ENCODE results near the gene MEF2D.

MEF2D gene

GRCh38 chr1:156430303-156430702 is 70.3 kb downstream of the MEF2D start:
- H3K4me3 ChIP-seq, result no peak overlapping the region
- no peaks in the 10 kb centered on the region for H3K4me1 ChIP-seq
- H3K36me3 ChIP-seq (replicated peaks), result no peaks in the 10 kb centered on the region
- in situ Hi-C loops (cut with MboI; ENCODE audit: low sequenced_read_pairs), result no loop called here
- peaks cover 96% of the 10 kb centered on the region for H3K27me3 ChIP-seq (ENCODE audit: low read depth)
- DNase-seq (ENCODE audit: low spot score in 2 of 2), result no peak
- H3K9me3 ChIP-seq, result no peaks in the 10 kb centered on the region

GRCh38 chr1:156429313-156430060 is 71.1 kb downstream of the MEF2D start:
- H3K27me3 ChIP-seq (ENCODE audit: low read depth), result peaks cover 96% of the 10 kb centered on the region
- in situ Hi-C loops (cut with MboI; ENCODE audit: low sequenced_read_pairs), result no loop called here
- DNase-seq (ENCODE audit: low spot score in 2 of 2), result no peak
- no peaks in the 10 kb centered on the region for H3K36me3 ChIP-seq (replicated peaks)
- no peaks in the 10 kb centered on the region for H3K9me3 ChIP-seq
- no peak overlapping the region for H3K4me3 ChIP-seq
- H3K4me1 ChIP-seq, result no peaks in the 10 kb centered on the region

GRCh38 chr1:156428746-156429288 is 71.8 kb downstream of the MEF2D start:
- Histone ChIP-seq H3K4me1 (no peaks in the 10 kb centered on the region), H3K36me3 (replicated peaks) (no peaks in the 10 kb centered on the region), H3K9me3 (no peaks in the 10 kb centered on the region), H3K27me3 (ENCODE audit: low read depth) (peaks cover 96% of the 10 kb centered on the region), H3K4me3 (no peak overlapping the region)
- in situ Hi-C loops (cut with MboI; ENCODE audit: low sequenced_read_pairs), result no loop called here
- DNase-seq (ENCODE audit: low spot score in 2 of 2), result no peak

- Histone ChIP-seq H3K36me3 (replicated peaks) (no peaks in the 10 kb centered on the region), H3K9me3 (no peaks in the 10 kb centered on the region), H3K4me3 (no peak overlapping the region), H3K4me1 (no peaks in the 10 kb centered on the region), H3K27me3 (ENCODE audit: low read depth) (peaks cover 96% of the 10 kb centered on the region)
- DNase-seq (ENCODE audit: low spot score in 2 of 2), result no peak
- in situ Hi-C loops (cut with MboI; ENCODE audit: low sequenced_read_pairs), result no loop called here
Observed at GRCh38 chr1:156427957-156428356, 72.6 kb downstream of the MEF2D start.

GRCh38 chr1:156425943-156426342 is 74.6 kb downstream of the MEF2D start:
- peaks cover 6% of the 10 kb centered on the region; the same call in 1 of the 2 replicates for H3K4me1 ChIP-seq
- in situ Hi-C loops (cut with MboI; ENCODE audit: low sequenced_read_pairs), result no loop called here
- H3K9me3 ChIP-seq, result no peaks in the 10 kb centered on the region
- no peak for DNase-seq (ENCODE audit: low spot score in 2 of 2)
- no peak overlapping the region for H3K4me3 ChIP-seq
- no peaks in the 10 kb centered on the region for H3K36me3 ChIP-seq (replicated peaks)
- H3K27me3 ChIP-seq (ENCODE audit: low read depth), result peaks cover 98% of the 10 kb centered on the region

GRCh38 chr1:156424806-156425432 is 75.7 kb downstream of the MEF2D start:
- Histone ChIP-seq H3K27me3 (ENCODE audit: low read depth) (peaks cover 100% of the 10 kb centered on the region), H3K4me1 (peaks cover 7% of the 10 kb centered on the region; the same call in 1 of the 2 replicates), H3K36me3 (replicated peaks) (no peaks in the 10 kb centered on the region), H3K4me3 (no peak overlapping the region), H3K9me3 (no peaks in the 10 kb centered on the region)
- in situ Hi-C loops (cut with MboI; ENCODE audit: low sequenced_read_pairs), result no loop called here
- DNase-seq (ENCODE audit: low spot score in 2 of 2), result no peak

- Histone ChIP-seq H3K9me3 (no peaks in the 10 kb centered on the region), H3K27me3 (ENCODE audit: low read depth) (peaks cover 89% of the 10 kb centered on the region), H3K36me3 (replicated peaks) (no peaks in the 10 kb centered on the region), H3K4me3 (no peak overlapping the region), H3K4me1 (peaks cover 7% of the 10 kb centered on the region; the same call in 1 of the 2 replicates)
- in situ Hi-C loops (cut with MboI; ENCODE audit: low sequenced_read_pairs), result no loop called here
- DNase-seq (ENCODE audit: low spot score in 2 of 2), result no peak
Observed at GRCh38 chr1:156423422-156424352, 76.9 kb downstream of the MEF2D start.

GRCh38 chr1:156422602-156423091 is 77.9 kb downstream of the MEF2D start:
- Histone ChIP-seq H3K27me3 (ENCODE audit: low read depth) (peaks cover 79% of the 10 kb centered on the region), H3K36me3 (replicated peaks) (no peaks in the 10 kb centered on the region), H3K4me1 (peaks cover 7% of the 10 kb centered on the region; the same call in 1 of the 2 replicates), H3K9me3 (no peaks in the 10 kb centered on the region), H3K4me3 (no peak overlapping the region)
- in situ Hi-C loops (cut with MboI; ENCODE audit: low sequenced_read_pairs), result no loop called here
- no peak for DNase-seq (ENCODE audit: low spot score in 2 of 2)

- H3K4me3 ChIP-seq, result peak overlapping the region; percentile 32
- in situ Hi-C loops (cut with MboI; ENCODE audit: low sequenced_read_pairs), result no loop called here
Observed at GRCh38 chr1:156421939-156422601, 78.5 kb downstream of the MEF2D start.

GRCh38 chr1:156421062-156421938 is 79.3 kb downstream of the MEF2D start:
- peaks cover 67% of the 10 kb centered on the region for H3K27me3 ChIP-seq (ENCODE audit: low read depth)

More at GRCh38 chr1:156421939-156422601, 78.5 kb downstream of the MEF2D start:
- no peaks in the 10 kb centered on the region for H3K9me3 ChIP-seq
- peaks cover 73% of the 10 kb centered on the region for H3K27me3 ChIP-seq (ENCODE audit: low read depth)
- H3K36me3 ChIP-seq (replicated peaks), result no peaks in the 10 kb centered on the region
- DNase-seq (ENCODE audit: low spot score in 2 of 2), result no peak
- H3K4me1 ChIP-seq, result peaks cover 7% of the 10 kb centered on the region; the same call in 1 of the 2 replicates

GRCh38 chr1:156420205-156421061 is 80.1 kb downstream of the MEF2D start:
- Histone ChIP-seq H3K27me3 (ENCODE audit: low read depth) (peaks cover 59% of the 10 kb centered on the region), H3K9me3 (no peaks in the 10 kb centered on the region), H3K36me3 (replicated peaks) (no peaks in the 10 kb centered on the region), H3K4me1 (peaks cover 7% of the 10 kb centered on the region; the same call in 1 of the 2 replicates), H3K4me3 (peak overlapping the region; percentile 32)
- DNase-seq (ENCODE audit: low spot score in 2 of 2), result peak in 1 of 2 experiments; percentile 26
- in situ Hi-C loops (cut with MboI; ENCODE audit: low sequenced_read_pairs), result no loop called here

More at GRCh38 chr1:156421062-156421938, 79.3 kb downstream of the MEF2D start:
- H3K9me3 ChIP-seq, result no peaks in the 10 kb centered on the region
- H3K4me1 ChIP-seq, result peaks cover 7% of the 10 kb centered on the region; the same call in 1 of the 2 replicates
- H3K4me3 ChIP-seq, result peak overlapping the region; percentile 32
- in situ Hi-C loops (cut with MboI; ENCODE audit: low sequenced_read_pairs), result no loop called here
- peak; percentile 76 to 91 for DNase-seq (ENCODE audit: low spot score in 2 of 2)
- no peaks in the 10 kb centered on the region for H3K36me3 ChIP-seq (replicated peaks)

All from HAP-1 (cell line).